Stimulated activated CD8-positive, alpha-beta memory T cell treated with anti-CD3 and anti-CD28 coated beads, Interleukin-12 subunit alpha, Interleukin-12 subunit beta, amount 100 ng/mL, for 1 hour (primary cell): ENCODE data around the gene AGTPBP1.
"Not testable (repeated sequence)": the region's sequence is repeated elsewhere in the genome, so short reads cannot be mapped to it uniquely, and the experiment has no call there.

Source experiments
- DNase-seq: peaks from one replicate; pipeline ENCODE4 v3.0.0-alpha.2; 2020; ENCODE audit warnings: low read depth

AGTPBP1 gene

DNA sequence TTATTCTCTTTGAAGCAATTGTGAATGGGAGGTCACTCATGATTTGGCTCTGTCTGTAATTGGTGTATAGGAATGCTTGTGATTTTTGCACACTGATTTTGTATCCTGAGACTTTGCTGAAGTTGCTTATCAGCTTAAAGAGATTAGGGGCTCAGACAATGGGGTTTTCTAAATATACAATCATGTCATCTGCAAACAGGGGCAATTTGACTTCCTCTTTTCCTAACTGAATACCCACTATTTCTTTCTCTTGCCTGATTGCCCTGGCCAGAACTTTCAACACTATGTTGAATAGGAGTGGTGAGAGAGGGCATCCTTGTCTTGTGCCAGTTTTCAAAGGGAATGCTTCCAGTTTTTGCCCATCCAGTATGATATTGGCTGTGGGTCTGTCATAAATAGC is 22.3 kb downstream of the AGTPBP1 start:
- not testable (repeated sequence) for DNase-seq

- DNase-seq: not testable (repeated sequence)
These were observed 23.9 kb downstream of the AGTPBP1 start for GRCh38 chr9:85717818-85718217.

- DNase-seq: no peak
These were observed 24.5 kb downstream of the AGTPBP1 start for GRCh38 chr9:85717220-85717619.

DNA sequence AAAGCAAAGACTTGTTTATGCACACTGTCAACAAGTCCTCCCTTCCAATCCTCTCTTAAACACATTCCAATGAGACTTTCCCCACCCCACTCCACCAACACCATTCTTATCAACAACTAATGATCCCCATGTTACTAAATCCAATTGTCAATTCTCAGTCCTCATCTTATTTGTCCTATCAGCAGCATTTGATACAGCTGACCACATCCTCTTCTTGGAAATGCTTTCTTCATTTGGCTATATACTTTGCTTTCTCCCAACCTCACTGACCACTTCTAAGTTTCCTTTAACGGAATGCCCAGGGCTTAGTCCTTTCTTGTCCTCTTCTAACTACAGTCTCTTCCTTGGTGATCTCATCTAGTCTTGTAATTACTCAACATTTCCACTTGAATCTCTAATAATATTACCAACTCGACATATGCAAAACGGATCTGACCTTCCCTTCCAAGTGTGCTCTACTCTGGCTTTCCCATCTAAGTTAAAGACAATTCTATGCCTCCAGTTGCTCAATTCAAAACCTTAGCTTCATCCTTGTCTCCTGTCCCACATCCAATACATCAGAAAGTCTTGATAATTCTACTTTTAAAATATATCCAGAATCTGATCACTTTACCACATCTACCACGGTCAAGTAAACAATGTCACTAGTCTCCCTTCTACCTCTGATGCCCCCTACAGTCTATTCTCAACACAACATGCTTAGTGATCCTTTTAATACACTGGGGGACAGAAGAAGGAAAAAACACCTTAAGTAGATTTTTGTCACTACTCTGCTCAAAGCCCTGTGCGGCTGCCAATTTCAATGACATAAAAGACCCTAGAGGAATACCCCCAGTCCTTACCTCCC is 25.5 kb downstream of the AGTPBP1 start:
- no peak for DNase-seq

DNA sequence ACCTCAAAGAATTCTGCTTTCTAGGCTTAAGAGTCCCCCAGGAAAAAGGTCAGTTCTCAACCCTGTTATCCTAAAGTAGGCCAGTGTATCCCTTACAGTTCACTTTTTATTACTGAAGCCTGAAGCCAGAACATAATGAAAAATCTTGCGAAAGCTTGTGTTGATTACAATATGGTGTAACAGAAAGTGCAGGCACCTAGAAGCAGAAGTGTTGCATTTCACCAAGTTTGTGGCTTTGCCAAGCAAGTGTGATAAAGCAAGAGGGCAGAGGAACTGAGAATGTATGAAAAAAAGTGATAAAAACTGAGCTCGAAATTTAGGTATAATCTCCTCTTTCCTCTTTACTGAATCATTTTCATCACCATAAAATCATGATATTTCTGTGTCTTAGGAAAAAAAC is 26.2 kb downstream of the AGTPBP1 start:
- DNase-seq: no peak

DNA sequence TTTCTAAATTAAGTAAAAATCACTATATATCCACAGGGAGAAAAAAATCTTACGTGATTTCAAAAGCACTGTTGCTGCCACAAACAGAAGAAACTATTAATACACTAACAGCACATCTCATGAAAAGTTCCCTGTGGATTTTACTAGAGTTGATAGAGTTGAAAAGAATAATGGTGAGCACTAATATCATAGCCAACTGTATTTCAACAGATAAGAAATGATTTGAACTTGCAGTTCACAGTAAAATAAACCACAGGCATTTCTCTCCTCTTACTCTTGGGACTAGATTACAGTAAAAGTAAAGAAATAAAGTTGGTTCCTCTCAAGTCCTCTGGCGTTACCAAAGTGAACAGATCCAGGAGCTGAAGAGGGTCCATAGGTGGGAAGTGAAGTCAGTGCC is 27.9 kb downstream of the AGTPBP1 start:
- DNase-seq: no peak

- no peak for DNase-seq
These were observed 37.0 kb downstream of the AGTPBP1 start for GRCh38 chr9:85704744-85705143.

GRCh38 chr9:85703398-85703797 is 38.4 kb downstream of the AGTPBP1 start:
- no peak for DNase-seq

DNA sequence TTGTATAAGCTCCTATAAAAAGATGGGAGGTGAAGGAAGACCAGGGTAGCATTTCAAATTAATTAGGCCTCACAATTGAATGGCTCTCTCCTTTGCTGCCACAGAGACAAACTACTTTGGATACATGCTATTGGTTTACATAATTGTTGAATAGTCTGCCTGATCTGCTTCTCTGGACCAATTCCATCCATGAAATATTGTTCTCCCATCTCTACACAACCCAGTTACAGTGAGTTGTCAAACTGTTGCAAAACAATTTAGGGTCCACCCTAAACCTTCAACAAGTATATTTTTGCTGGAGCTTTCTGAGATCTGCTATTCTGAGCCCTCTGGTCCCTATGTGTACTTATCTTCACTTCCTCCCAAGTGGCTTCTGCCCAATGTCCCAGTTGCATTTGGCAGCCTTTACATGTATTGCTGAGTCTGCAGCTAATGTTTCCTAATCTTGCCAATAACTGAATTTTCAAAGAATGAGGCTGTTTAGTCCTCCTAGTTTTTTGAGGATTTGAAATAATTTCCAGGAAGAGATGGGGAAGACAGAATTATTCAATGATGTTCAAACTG is 38.9 kb downstream of the AGTPBP1 start:
- DNase-seq: no peak

- DNase-seq: no peak
These were observed 39.6 kb downstream of the AGTPBP1 start for GRCh38 chr9:85702191-85702590.

- DNase-seq: no peak
These were observed 41.4 kb downstream of the AGTPBP1 start for GRCh38 chr9:85700330-85700729.

GRCh38 chr9:85688361-85688760 is 53.4 kb downstream of the AGTPBP1 start:
- no peak for DNase-seq

DNA sequence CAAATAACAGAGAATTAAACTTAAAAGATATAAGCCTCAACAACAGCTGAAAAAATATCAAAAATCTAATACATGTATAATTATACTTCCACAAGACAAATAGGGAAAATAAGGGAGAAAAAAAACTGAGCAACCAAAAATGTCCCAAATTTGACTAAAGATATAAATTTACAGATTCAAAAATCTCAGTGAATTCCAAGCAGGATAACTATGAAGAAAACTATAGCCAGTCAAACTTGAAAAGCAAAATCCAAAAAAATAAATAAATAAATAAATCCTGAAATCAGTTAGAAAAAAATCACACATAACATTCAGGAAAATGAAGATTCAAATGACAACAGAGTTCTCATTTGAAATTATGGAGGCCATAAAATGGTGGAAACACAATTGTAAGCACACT is 56.7 kb downstream of the AGTPBP1 start:
- DNase-seq: no peak

GRCh38 chr9:85676790-85677189 is 65.0 kb downstream of the AGTPBP1 start:
- DNase-seq: no peak

- DNase-seq: no peak
These were observed 74.4 kb downstream of the AGTPBP1 start for GRCh38 chr9:85667374-85667773.

GRCh38 chr9:85666086-85666485 is 75.7 kb downstream of the AGTPBP1 start:
- DNase-seq: no peak

GRCh38 chr9:85662573-85662972 is 79.2 kb downstream of the AGTPBP1 start:
- no peak for DNase-seq

- DNase-seq: no peak
These were observed 83.0 kb downstream of the AGTPBP1 start for GRCh38 chr9:85658716-85659115.

DNA sequence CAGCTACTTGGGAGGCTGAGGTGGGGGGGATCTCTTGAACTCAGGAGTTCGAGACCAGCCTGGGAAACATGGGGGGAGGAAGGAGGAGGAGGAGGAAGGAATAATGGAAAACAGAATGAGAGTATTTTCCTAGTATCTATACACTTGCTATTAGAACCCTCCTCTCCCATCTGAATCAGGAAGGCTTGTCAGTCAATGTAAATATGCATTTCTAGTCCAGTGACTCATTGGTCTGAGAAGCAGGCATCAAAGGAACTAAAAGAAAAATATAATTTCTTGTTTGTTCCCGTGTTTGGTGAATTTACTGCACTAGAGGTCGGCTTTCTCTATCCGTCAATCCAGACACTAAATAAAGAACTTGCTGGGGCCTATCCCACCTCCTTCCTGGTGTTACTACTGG is 88.6 kb downstream of the AGTPBP1 start:
- DNase-seq: no peak

DNA sequence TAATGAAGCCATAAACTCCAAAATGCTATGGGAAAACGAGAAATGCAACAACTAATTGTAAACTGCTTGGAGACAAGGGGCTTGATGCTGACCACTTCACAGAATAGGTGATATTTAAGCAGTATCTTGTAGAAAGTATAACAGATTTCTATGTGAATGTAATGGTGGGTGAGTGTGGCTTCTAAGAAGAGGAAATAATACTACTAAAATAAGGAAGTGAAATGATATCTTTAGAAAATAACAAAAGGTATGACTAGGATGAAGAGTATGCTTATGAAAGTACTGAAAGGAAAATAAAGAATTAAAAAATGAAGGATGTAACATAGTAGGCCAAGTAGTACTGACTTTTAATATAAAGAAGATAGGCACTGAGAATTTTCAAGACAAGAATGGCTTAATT is 94.2 kb downstream of the AGTPBP1 start:
- DNase-seq: no peak

- no peak for DNase-seq
These were observed 95.7 kb downstream of the AGTPBP1 start for GRCh38 chr9:85645909-85646627.

GRCh38 chr9:85640425-85640824 is 101.3 kb downstream of the AGTPBP1 start:
- no peak for DNase-seq

GRCh38 chr9:85639675-85640186 is 102.0 kb downstream of the AGTPBP1 start:
- DNase-seq: no peak
